ENCODE results near the gene GALNT13. TPM values are rescaled to one million over a fixed set of nuclear protein-coding genes. Genes with fewer than 3 reads are reported as not detected.
A peak's percentile ranks its signal among the peaks of the same experiment; 100 is the strongest.

Gene GALNT13
- polyA plus RNA-seq, 2 of the 4 experiments (the other 2 are of a cell fraction), result 12.1 to 15.6 TPM

GRCh38 chr2:154240921-154241379, 369.2 kb downstream of the GALNT13 start:
- 92% methylated on average over 8 of the region's 12 CpGs for WGBS (ENCODE audit: missing lambda C conversion rate)
- FAIRE-seq, result no peak
- peak in 1 of 2 experiments; percentile 45; a peak in 1 of 6 replicates for ATAC-seq
- ChIA-PET CTCF (no interaction called here), POLR2A (no interaction called here)
- TF ChIP-seq KDM1A (IDR thresholded peaks at IDR 0.05; ENCODE audit: low read depth) (no peak), BHLHE40 (IDR thresholded peaks at IDR 0.05; ENCODE audit: low read depth, low read length) (no peak), RNF2 (IDR thresholded peaks at IDR 0.05; ENCODE audit: borderline replicate concordance, low read depth) (no peak), RARB (CRISPR knock-in tag; IDR thresholded peaks at IDR 0.05) (no peak), FOXS1 (CRISPR knock-in tag; IDR thresholded peaks at IDR 0.05) (no peak), POLR2AphosphoS2 (conservative IDR thresholded peaks at IDR 0.05; ENCODE audit: low read length) (no peak), MAX (IDR thresholded peaks at IDR 0.05) (no peak), PHF8 (IDR thresholded peaks at IDR 0.05; ENCODE audit: borderline replicate concordance, low read depth) (no peak), ESRRA (IDR thresholded peaks at IDR 0.05; ENCODE audit: borderline replicate concordance, low read length) (no peak), EHF (CRISPR knock-in tag; IDR thresholded peaks at IDR 0.05) (no peak)
- peak in 1 of 2 experiments; percentile 13 for DNase-seq (ENCODE audit: low read depth in 1 of 2, low spot score in 1 of 2)
- Histone ChIP-seq H3K9me3 (no peaks in the 10 kb centered on the region), H3K4me2 (no peak overlapping the region), H3K4me1 (no peaks in the 10 kb centered on the region), H3K4me3 (no peak overlapping the region), H3K27ac (no peak overlapping the region)

- Histone ChIP-seq H3K4me2 (no peak overlapping the region), H3K4me3 (no peak overlapping the region), H3K27ac (no peak overlapping the region), H3K9me3 (no peaks in the 10 kb centered on the region), H3K4me1 (no peaks in the 10 kb centered on the region)
- WGBS (ENCODE audit: missing lambda C conversion rate), result 93% methylated on average over 7 of the region's 7 CpGs
- TF ChIP-seq NFE2L2 (conservative IDR thresholded peaks at IDR 0.05; ENCODE audit: low read length), result no peak
- no peak for TF ChIP-seq HEYL (CRISPR knock-in tag; IDR thresholded peaks at IDR 0.05)
- TF ChIP-seq BCL3 (IDR thresholded peaks at IDR 0.05), result no peak
- TF ChIP-seq MYC (IDR thresholded peaks at IDR 0.05; ENCODE audit: borderline replicate concordance, low read length), result no peak
- no peak for TF ChIP-seq POLR2A (IDR thresholded peaks at IDR 0.05; ENCODE audit: low read length)
- FAIRE-seq (no peak), ATAC-seq (no peak), DNase-seq (ENCODE audit: low read depth in 1 of 2, low spot score in 1 of 2) (no peak)
- CTCF ChIA-PET, result no interaction called here
- POLR2A ChIA-PET, result no interaction called here
Measured at GRCh38 chr2:154242687-154243086, 371.0 kb downstream of the GALNT13 start.

GRCh38 chr2:154243685-154244084, 372.0 kb downstream of the GALNT13 start:
- WGBS (ENCODE audit: missing lambda C conversion rate), result 63% methylated on average over 1 of the region's 1 CpG
- ChIA-PET CTCF (no interaction called here), POLR2A (no interaction called here)
- ATAC-seq (no peak), FAIRE-seq (no peak), DNase-seq (ENCODE audit: low read depth in 1 of 2, low spot score in 1 of 2) (no peak)
- TF ChIP-seq ZSCAN20 (CRISPR knock-in tag; IDR thresholded peaks at IDR 0.05), result no peak
- no peak for TF ChIP-seq CBX2 (IDR thresholded peaks at IDR 0.05; ENCODE audit: borderline replicate concordance, low read depth)
- TF ChIP-seq ATOH8 (CRISPR knock-in tag; IDR thresholded peaks at IDR 0.05; ENCODE audit: low read depth), result no peak
- TF ChIP-seq GATA3 (IDR thresholded peaks at IDR 0.05; ENCODE audit: borderline replicate concordance), result no peak
- TF ChIP-seq USF2 (IDR thresholded peaks at IDR 0.05), result no peak
- TF ChIP-seq RARB (CRISPR knock-in tag; IDR thresholded peaks at IDR 0.05), result no peak
- Histone ChIP-seq H3K4me1 (no peaks in the 10 kb centered on the region), H3K4me3 (no peak overlapping the region), H3K27ac (no peak overlapping the region), H3K4me2 (no peak overlapping the region), H3K9me3 (no peaks in the 10 kb centered on the region)
